CD4-positive, alpha-beta T cell treated with Interleukin-15 for 1 hour (primary cell): ENCODE measurements around the gene THAP8.
A peak's percentile ranks its signal among the peaks of the same experiment; 100 is the strongest.

Experiments used
- DNase-seq: peaks from one replicate; pipeline ENCODE4 v3.0.0-alpha.2; 2020

Gene THAP8

DNA sequence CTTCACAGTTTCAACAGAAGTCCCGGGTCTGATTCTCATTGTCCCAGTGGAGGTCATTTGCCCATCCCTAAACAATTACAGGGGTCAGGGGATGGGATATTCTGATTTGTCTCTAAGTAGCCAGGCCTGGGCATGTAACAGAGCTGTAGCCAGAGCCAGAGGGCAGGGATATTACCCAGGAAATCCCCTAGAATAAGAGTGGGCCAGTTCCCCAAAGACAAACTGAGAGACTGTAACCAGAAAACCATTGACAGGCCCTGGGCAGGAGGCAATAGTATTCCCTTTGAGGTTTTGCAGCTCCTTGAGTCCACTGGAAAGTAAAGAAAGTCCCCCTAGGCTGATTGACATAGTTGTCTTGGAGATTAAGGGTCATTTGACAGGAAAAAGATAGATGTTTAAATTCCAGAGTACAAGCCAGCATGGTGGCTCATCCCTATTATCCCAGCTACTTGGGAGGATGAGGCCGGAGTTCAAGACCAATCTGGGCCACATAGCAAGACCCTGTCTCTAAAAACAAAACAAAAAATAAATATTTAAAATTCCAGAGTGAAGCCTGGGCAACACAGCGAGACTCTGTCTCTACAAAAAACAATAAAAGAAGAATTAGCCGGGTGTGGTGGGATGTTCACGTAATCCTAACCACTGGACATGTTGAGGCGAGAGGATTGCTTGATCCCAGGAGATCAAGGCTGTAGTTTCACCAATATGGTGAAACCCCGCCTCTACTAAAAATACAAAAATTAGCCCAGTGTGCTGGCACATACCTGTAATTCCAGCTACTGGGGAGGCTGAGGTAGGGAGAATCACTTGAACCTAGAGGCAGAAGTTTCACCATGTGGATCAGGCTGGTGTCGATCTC is 60.9 kb downstream of the THAP8 start:
- DNase-seq = no peak

- no peak for DNase-seq
Measured at GRCh38 chr19:35991731-35992450, 62.2 kb downstream of the THAP8 start.

- DNase-seq = no peak
Measured at GRCh38 chr19:35990771-35991730, 63.0 kb downstream of the THAP8 start.

DNA sequence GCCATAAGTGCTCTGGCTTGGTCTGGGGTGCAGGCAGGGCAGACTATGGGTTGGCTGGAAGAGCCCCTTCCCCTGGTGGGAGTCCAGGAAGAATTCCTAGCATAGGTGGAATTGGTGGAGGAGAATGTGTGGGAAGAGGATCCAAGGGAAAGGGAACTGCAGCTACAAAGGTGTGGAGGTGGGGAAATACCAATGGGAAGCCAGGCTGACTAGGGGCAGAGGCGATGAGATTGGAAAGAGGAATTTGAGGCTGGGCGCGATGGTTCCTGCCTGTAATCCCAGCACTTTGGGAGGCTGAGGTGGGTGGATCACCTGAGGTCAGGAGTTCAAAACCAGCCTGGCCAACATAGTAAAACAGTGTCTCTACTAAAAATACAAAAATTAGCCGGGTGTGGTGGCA is 63.9 kb downstream of the THAP8 start:
- DNase-seq = no peak

DNA sequence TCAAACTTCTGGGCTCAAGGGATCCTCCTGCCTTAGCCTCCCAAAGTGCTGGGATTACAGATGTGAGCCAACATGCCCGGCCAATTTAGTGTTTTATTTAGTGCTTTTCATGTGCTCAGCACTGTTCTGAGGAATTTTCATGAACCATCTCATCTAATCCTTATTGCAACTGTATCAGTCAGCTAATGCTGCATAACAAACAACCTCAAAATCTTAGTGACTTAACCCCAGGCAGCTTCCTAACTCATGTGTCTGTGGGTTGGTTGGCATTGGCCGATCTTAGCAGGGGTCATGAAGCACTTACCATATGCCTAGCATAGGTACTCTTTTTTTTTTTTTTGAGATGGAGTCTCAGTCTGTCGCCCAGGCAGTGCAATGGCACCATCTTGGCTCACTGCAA is 65.3 kb downstream of the THAP8 start:
- no peak for DNase-seq

DNA sequence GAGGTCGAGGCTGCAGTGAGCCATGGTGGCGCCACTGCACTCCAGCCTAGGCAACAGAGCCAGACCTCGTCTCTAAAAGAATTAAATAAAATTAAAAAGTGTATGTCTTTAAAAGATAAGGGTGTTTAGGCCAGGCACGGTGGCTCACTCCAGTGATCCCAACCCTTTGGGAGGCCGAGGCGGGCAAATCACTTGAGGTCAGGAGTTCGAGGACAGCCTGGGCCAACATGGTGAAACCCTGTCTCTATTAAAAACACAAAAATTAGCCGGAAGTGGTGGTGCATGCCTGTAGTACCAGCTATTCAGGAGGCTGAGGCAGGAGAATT is 66.6 kb downstream of the THAP8 start:
- no peak for DNase-seq

- peak; percentile 41 for DNase-seq
Measured at GRCh38 chr19:35986664-35987570, 67.2 kb downstream of the THAP8 start.

- DNase-seq = no peak
Measured at GRCh38 chr19:35986111-35986510, 68.0 kb downstream of the THAP8 start.
